K562 (cell line): ENCODE results near the gene MAP1LC3B2. TPM values are rescaled to one million over a fixed set of nuclear protein-coding genes. Genes with fewer than 3 reads are reported as not detected.

Source experiments
- DIDO1 ChIP-seq: fragments of 450-650 bp; IDR thresholded peaks from 2 replicates; pipeline ENCODE4 v1.6.1; 2016; ENCODE audit warnings: low read depth, missing biosample characterization, missing genetic modification characterization
- GABPB2 ChIP-seq: fragments of 250-450 bp; sonication (Bioruptor Pico); conservative IDR thresholded peaks from 2 replicates; pipeline ENCODE4 v1.5.1; 2021; ENCODE audit warnings: mild to moderate bottlenecking
- HMG20A ChIP-seq: fragments of 450-650 bp; formaldehyde crosslinking; conservative IDR thresholded peaks from 2 replicates; pipeline ENCODE4 v1.4.0; 2020; ENCODE audit warnings: mild to moderate bottlenecking, mixed read lengths
- ILK ChIP-seq: fragments of 450-650 bp; IDR thresholded peaks from 2 replicates; pipeline ENCODE4 v1.6.1; 2016; ENCODE audit warnings: missing genetic modification characterization, low read depth, mild to moderate bottlenecking, missing compliant biosample characterization, moderate library complexity, borderline replicate concordance
- KDM5B ChIP-seq: fragments of 200-600 bp; sonication (generic); IDR thresholded peaks from 2 replicates; pipeline ENCODE4 v1.6.1; 2012; ENCODE audit warnings: low read depth, mild to moderate bottlenecking, moderate library complexity, low read length, control low read depth, inconsistent platforms; ENCODE audit not compliant: insufficient replicate concordance
- NCOA2 ChIP-seq, 2 experiments: fragments of 450-650 bp; IDR thresholded peaks; 2 replicates each; pipeline ENCODE4 v1.6.1; 2018; ENCODE audit warnings: mild to moderate bottlenecking in 2 of 2, moderate library complexity in 1 of 2; ENCODE audit not compliant: partially characterized antibody in 2 of 2
- NFIX ChIP-seq: fragments of 250-450 bp; sonication (Bioruptor Pico); IDR thresholded peaks from 2 replicates; pipeline ENCODE4 v1.4.0; 2020; ENCODE audit warnings: low read depth, mild to moderate bottlenecking, moderate library complexity
- NR0B1 ChIP-seq: fragments of 450-650 bp; IDR thresholded peaks from one replicate; pipeline ENCODE4 v1.6.1; 2018; ENCODE audit warnings: mild to moderate bottlenecking, moderate library complexity; ENCODE audit not compliant: partially characterized antibody
- NR2C2 ChIP-seq, 2 experiments: fragments of 200-800 bp in 1 of 2; sonication (Bioruptor generic) in 1 of 2; sonication (generic) in 1 of 2; formaldehyde crosslinking in 1 of 2; IDR thresholded peaks; 2 replicates each; pipeline versions ENCODE4 v1.6.1 to v1.8.0; 2016 to 2022; ENCODE audit warnings: mild to moderate bottlenecking in 1 of 2, missing compliant biosample characterization in 1 of 2, missing genetic modification characterization in 1 of 2, missing genetic modification reagents in 1 of 2
- PHB ChIP-seq: fragments of 250-450 bp; sonication (Bioruptor Pico); IDR thresholded peaks from 2 replicates; pipeline ENCODE4 v1.5.0; 2021
- POLR2H ChIP-seq: IDR thresholded peaks from 2 replicates; pipeline ENCODE4 v1.6.1; 2016; ENCODE audit warnings: missing genetic modification characterization, low read depth, mild to moderate bottlenecking, control low read depth, missing compliant biosample characterization, moderate library complexity
- SPI1 ChIP-seq: IDR thresholded peaks from 2 replicates; pipeline ENCODE4 v1.6.1; 2011; ENCODE audit warnings: low read depth, low read length, control low read depth, borderline replicate concordance
- TEAD1 ChIP-seq, 2 experiments: fragments of 450-650 bp in 1 of 2; sonication (generic) in 1 of 2; formaldehyde crosslinking; IDR thresholded peaks; 2 replicates each; pipeline versions ENCODE4 v1.4.0 to v1.8.0; 2020 to 2022; ENCODE audit warnings: mild to moderate bottlenecking in 2 of 2, missing genetic modification reagents in 1 of 2
- ZFPM2 ChIP-seq: fragments of 250-450 bp; sonication (Bioruptor Pico); IDR thresholded peaks from 2 replicates; pipeline ENCODE4 v1.5.1; 2022; ENCODE audit warnings: mild to moderate bottlenecking
- ZNF282 ChIP-seq: sonication (generic); formaldehyde crosslinking; IDR thresholded peaks from 2 replicates; pipeline ENCODE4 v1.8.1; 2023; ENCODE audit warnings: missing genetic modification reagents
- ZNF512 ChIP-seq: IDR thresholded peaks from 2 replicates; pipeline ENCODE4 v1.6.1; 2016; ENCODE audit warnings: missing genetic modification characterization, missing compliant biosample characterization
- ZNF707 ChIP-seq: fragments of 250-450 bp; sonication (Bioruptor Pico); conservative IDR thresholded peaks from 2 replicates; pipeline ENCODE4 v1.8.0; 2022; ENCODE audit warnings: inconsistent platforms, mild to moderate bottlenecking, moderate library complexity
- ZNF764 ChIP-seq: fragments of 250-450 bp; sonication (Bioruptor Pico); IDR thresholded peaks from 2 replicates; pipeline ENCODE4 v1.4.0; 2020; ENCODE audit warnings: low read depth, mild to moderate bottlenecking, moderate library complexity
- ZNF830 ChIP-seq: fragments of 250-450 bp; sonication (Bioruptor Pico); IDR thresholded peaks from 2 replicates; pipeline ENCODE4 v1.5.0; 2021; ENCODE audit warnings: mild to moderate bottlenecking
- polyA plus RNA-seq, 8 experiments: library from polyadenylated mRNA; depleted of rRNA in 4 of 8; stranded (reverse) in 5 of 8; unstranded in 3 of 8; fragments of >200 nt; fragmentation: Nextera tagmentation in 2 of 8; fragmentation: Illumina TruSeq in 1 of 8; extraction: Ambion mirVana in 2 of 8; extraction: Trizol in 1 of 8; gene quantifications; 2 replicates each; pipeline versions ENCODE4 v1.2.1 to v1.2.3, GENCODE V29; 2011 to 2014; ENCODE audit warnings: inconsistent platforms in 1 of 8, missing spikeins in 1 of 8
- total RNA-seq, 7 experiments: library from RNA; depleted of rRNA in 6 of 7; stranded (reverse); fragments of >200 nt in 6 of 7; fragmentation: Illumina TruSeq in 2 of 7; extraction: Trizol in 2 of 7; gene quantifications; 2 replicates each; pipeline versions ENCODE4 v1.2.1 to v1.2.3, GENCODE V29; 2011 to 2021; ENCODE audit warnings: low replicate concordance in 1 of 7
- TF ChIP-seq, protein P1 (sequence below), 3 experiments: fragments of 200-800 bp in 1 of 3; fragments of 250-450 bp in 1 of 3; fragments of 450-650 bp in 1 of 3; sonication (Bioruptor Pico) in 1 of 3; sonication (Bioruptor generic) in 1 of 3; formaldehyde crosslinking in 1 of 3; IDR thresholded peaks; 2 replicates each; pipeline versions ENCODE4 v1.6.1 to v1.8.0; 2016 to 2022; ENCODE audit warnings: mild to moderate bottlenecking in 2 of 3, missing genetic modification characterization in 2 of 3, missing compliant biosample characterization in 1 of 3, moderate library complexity in 1 of 3

Gene MAP1LC3B2
- total and polyA plus RNA-seq, 9 of the 15 experiments (the other 6 are each of a cell fraction or from before 2014, with no cell fraction given): 0.53 to 2.8 (median 0.76) TPM; not detected in 2

DNA sequence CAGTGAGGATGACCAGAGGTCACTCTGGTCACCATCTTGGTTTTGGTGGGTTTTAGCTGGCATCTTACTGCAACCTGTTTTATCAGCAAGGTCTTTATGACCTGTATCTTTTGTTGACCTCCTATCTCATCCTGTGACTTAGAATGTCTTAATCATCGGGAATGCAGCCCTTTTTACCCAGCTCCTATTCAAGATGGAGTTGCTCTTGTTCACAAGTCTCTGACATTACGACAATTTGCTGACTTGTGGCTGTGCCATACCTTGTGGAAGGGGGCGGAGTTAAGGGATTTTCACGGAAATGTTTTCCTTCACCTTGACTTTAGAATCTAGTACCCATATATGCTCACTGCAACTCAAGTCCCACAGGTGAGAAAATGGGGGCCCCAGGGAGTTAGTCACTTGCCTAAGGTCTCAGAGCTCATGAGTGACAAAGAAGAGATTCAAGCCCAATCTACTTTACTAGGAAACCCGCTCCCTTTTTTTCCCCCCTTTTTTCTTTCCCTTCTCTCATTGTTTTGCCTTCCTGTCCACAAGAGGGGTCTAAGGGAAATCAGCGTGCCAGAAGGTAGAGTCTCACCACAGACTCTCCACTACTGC, 2.7 kb upstream of the MAP1LC3B2 start (continued):
- TF ChIP-seq ILK (tag) (peak; percentile 95), ZNF830 (CRISPR knock-in tag) (peak; percentile 91), NFIX (peak; percentile 74), ZNF707 (CRISPR knock-in tag) (peak; percentile 83), TEAD1 (CRISPR knock-in tag; IDR thresholded peaks at IDR 0.05) (peak in 1 of 2 experiments; percentile 97; a peak in 2 of 4 replicates), GABPB2 (CRISPR knock-in tag) (peak; percentile 64; the same call in 1 of the 2 replicates), HMG20A (peak; percentile 85; the same call in 1 of the 2 replicates), NCOA2 (IDR thresholded peaks at IDR 0.05; ENCODE audit: partially characterized antibody in 2 of 2) (no peak), NR2C2 (CRISPR knock-in tag; IDR thresholded peaks at IDR 0.05) (no peak), NR2C2 (tag; IDR thresholded peaks at IDR 0.05) (peak; percentile 66), KDM5B (no peak), PHB (CRISPR knock-in tag) (0 out of 2 replicates have a peak, but pooled peaks have one; percentile 15), SPI1 (no peak), ZNF282 (no peak), DIDO1 (tag) (peak; percentile 94), NR0B1 (no peak), ZNF764 (CRISPR knock-in tag) (no peak), POLR2H (tag) (peak; percentile 70), ZNF512 (no peak), ZFPM2 (CRISPR knock-in tag) (peak; percentile 97)
- TF ChIP-seq, protein P1, sequence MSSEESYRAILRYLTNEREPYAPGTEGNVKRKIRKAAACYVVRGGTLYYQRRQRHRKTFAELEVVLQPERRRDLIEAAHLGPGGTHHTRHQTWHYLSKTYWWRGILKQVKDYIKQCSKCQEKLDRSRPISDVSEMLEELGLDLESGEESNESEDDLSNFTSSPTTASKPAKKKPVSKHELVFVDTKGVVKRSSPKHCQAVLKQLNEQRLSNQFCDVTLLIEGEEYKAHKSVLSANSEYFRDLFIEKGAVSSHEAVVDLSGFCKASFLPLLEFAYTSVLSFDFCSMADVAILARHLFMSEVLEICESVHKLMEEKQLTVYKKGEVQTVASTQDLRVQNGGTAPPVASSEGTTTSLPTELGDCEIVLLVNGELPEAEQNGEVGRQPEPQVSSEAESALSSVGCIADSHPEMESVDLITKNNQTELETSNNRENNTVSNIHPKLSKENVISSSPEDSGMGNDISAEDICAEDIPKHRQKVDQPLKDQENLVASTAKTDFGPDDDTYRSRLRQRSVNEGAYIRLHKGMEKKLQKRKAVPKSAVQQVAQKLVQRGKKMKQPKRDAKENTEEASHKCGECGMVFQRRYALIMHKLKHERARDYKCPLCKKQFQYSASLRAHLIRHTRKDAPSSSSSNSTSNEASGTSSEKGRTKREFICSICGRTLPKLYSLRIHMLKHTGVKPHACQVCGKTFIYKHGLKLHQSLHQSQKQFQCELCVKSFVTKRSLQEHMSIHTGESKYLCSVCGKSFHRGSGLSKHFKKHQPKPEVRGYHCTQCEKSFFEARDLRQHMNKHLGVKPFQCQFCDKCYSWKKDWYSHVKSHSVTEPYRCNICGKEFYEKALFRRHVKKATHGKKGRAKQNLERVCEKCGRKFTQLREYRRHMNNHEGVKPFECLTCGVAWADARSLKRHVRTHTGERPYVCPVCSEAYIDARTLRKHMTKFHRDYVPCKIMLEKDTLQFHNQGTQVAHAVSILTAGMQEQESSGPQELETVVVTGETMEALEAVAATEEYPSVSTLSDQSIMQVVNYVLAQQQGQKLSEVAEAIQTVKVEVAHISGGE (CRISPR knock-in tag; IDR thresholded peaks at IDR 0.05): peak in 1 of 3 experiments; percentile 72; a peak in 2 of 6 replicates
